Common myeloid progenitor, CD34-positive (primary cell): Measurements from ENCODE around the gene CNP.
"Not testable (repeated sequence)": the region's sequence is repeated elsewhere in the genome, so short reads cannot be mapped to it uniquely, and the experiment has no call there.

ENCODE experiments used
- CTCF ChIA-PET: fragments of 350-600 bp; sonication (Branson Sonifier 250); formaldehyde crosslinking; loops from one replicate; lab custom pipeline; 2021; ENCODE audit warnings: antibody characterized with exemption; lab: Charles Lee
- POLR2A ChIA-PET: fragments of 350-600 bp; sonication (Branson Sonifier 250); formaldehyde crosslinking; loops from one replicate; lab custom pipeline; 2021; ENCODE audit warnings: antibody characterized with exemption; lab: Charles Lee
- DNase-seq, 3 donors: peaks; one replicate each; pipeline versions ENCODE4 v3.0.0 to v3.0.0-alpha.2; 2013
- H3K27ac ChIP-seq, 2 experiments: 1 replicate in 1 of 2; 2 replicates in 1 of 2; pipeline ENCODE4 v1.7.0; 2013; ENCODE audit warnings: inconsistent platforms in 2 of 2, low read length in 2 of 2, mild to moderate bottlenecking in 2 of 2, low read depth in 1 of 2, moderate library complexity in 1 of 2; ENCODE audit not compliant: severe bottlenecking in 2 of 2, insufficient read depth in 1 of 2, poor library complexity in 1 of 2
- H3K27me3 ChIP-seq, 5 experiments: replicated peaks in 2 of 5; 1 replicate in 3 of 5; 2 replicates in 2 of 5; pipeline versions ENCODE4 v1.6.1 to v1.7.0; 2013; ENCODE audit warnings: low read length in 4 of 5, mild to moderate bottlenecking in 2 of 5, moderate library complexity in 2 of 5, inconsistent platforms in 1 of 5; ENCODE audit not compliant: insufficient read depth in 5 of 5, control insufficient read depth in 4 of 5
- H3K36me3 ChIP-seq, 4 experiments: 1 replicate in 2 of 4; 2 replicates in 2 of 4; pipeline versions ENCODE4 v1.6.1 to v1.7.0; 2013; ENCODE audit warnings: low read length in 3 of 4, control low read depth in 1 of 4, mild to moderate bottlenecking in 1 of 4; ENCODE audit not compliant: control insufficient read depth in 4 of 4, insufficient read depth in 4 of 4
- H3K4me1 ChIP-seq, 4 experiments: 1 replicate in 3 of 4; 2 replicates in 1 of 4; pipeline versions ENCODE4 v1.6.1 to v1.7.1; 2013; ENCODE audit warnings: low read length in 3 of 4, mild to moderate bottlenecking in 3 of 4, control low read depth in 1 of 4, inconsistent platforms in 1 of 4, moderate library complexity in 1 of 4; ENCODE audit not compliant: control insufficient read depth in 4 of 4, insufficient read depth in 4 of 4; ENCODE audit errors: control extremely low read depth in 1 of 4
- H3K4me3 ChIP-seq, 7 experiments: 1 replicate in 4 of 7; 2 replicates in 3 of 7; pipeline versions ENCODE4 v1.5.1 to v1.7.0; 2013; ENCODE audit warnings: mild to moderate bottlenecking in 7 of 7, low read length in 6 of 7, moderate library complexity in 6 of 7, inconsistent platforms in 2 of 7, low read depth in 2 of 7, control low read depth in 1 of 7; ENCODE audit not compliant: insufficient read depth in 4 of 7, control insufficient read depth in 1 of 7; ENCODE audit errors: extremely low read depth in 1 of 7
- H3K9me3 ChIP-seq, 5 experiments: 1 replicate in 4 of 5; 2 replicates in 1 of 5; pipeline versions ENCODE4 v1.6.1 to v1.7.1; 2013; ENCODE audit warnings: low read length in 4 of 5, mild to moderate bottlenecking in 2 of 5, inconsistent platforms in 1 of 5, low read depth in 1 of 5, moderate library complexity in 1 of 5; ENCODE audit not compliant: control insufficient read depth in 4 of 5, insufficient read depth in 2 of 5; ENCODE audit errors: control extremely low read depth in 1 of 5
- WGBS: methylation state at CpG from one replicate; pipeline ENCODE4 v1.1.5; 2013; ENCODE audit not compliant: insufficient coverage; 5-methylcytosine and 5-hydroxymethylcytosine counted together

Gene CNP

DNA sequence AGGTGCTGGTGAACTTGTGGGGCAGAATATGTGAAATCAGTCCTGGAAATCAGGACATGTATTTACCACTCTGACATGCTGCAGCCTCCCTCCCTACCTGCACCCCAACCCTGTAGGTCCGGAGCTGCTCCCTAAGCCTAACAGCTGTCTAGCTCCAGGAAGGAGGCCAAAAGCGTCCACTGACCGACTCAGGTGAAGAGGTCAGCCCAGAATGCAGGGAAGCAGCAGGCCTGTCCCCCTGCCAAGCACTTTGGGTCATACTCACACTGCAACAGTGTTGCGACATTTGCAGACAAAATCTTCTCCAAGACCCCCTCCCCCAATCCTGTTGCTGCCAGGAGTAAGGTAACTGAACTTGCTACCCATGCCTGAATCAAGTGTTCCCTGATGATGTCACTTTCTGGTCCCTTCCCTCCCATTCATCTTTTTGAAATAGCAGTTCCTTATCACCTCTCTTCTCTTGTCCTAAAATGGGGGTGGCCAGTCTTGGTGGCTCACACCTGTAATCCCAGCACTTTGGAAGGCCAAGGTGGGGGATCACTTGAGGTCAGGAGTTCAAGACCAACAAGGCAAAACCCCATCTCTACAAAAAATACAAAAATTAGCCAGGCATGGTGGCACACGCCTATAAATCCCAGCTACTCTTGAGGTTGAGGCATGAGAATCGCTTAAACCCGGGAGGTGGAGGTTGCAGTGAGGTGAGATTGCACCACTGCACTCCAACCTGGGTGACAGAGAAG is 46.6 kb upstream of the CNP start:
- 100% methylated on average over 4 of the region's 7 CpGs for WGBS
- ChIA-PET POLR2A (no interaction called here), CTCF (interaction anchor here (3.4 kb wide), 1 partner anchor 10 kb away, joined by 17 read pairs; the partner anchor contains the start of gene ODAD4)
- Histone ChIP-seq H3K4me1 (peaks cover 5 to 36% (median 21%) of the 10 kb centered on the region in 4 experiments), H3K9me3 (no peaks in the 10 kb centered on the region), H3K36me3 (peaks cover 0 to 13% (median 3%) of the 10 kb centered on the region in 4 experiments), H3K4me3 (peak overlapping the region in 2 of 7 experiments; percentile 95 to 99), H3K27ac (no peak overlapping the region), H3K27me3 (no peaks in the 10 kb centered on the region)
- DNase-seq, result no peak

- Histone ChIP-seq H3K4me3 (no peak overlapping the region), H3K27me3 (no peaks in the 10 kb centered on the region), H3K9me3 (no peaks in the 10 kb centered on the region), H3K4me1 (peaks cover 5 to 33% (median 21%) of the 10 kb centered on the region in 4 experiments), H3K27ac (no peak overlapping the region), H3K36me3 (peaks cover 0 to 10% (median 3%) of the 10 kb centered on the region in 4 experiments)
- CTCF ChIA-PET, result interaction anchor here (0.7 kb wide), 1 partner anchor 44 kb away, joined by 3 read pairs; no protein-coding TSS in a partner anchor
- POLR2A ChIA-PET, result no interaction called here
- no peak for DNase-seq
- 100% methylated on average over 4 of the region's 5 CpGs for WGBS
Measured at GRCh38 chr17:41920580-41920955, 46.0 kb upstream of the CNP start.

DNA sequence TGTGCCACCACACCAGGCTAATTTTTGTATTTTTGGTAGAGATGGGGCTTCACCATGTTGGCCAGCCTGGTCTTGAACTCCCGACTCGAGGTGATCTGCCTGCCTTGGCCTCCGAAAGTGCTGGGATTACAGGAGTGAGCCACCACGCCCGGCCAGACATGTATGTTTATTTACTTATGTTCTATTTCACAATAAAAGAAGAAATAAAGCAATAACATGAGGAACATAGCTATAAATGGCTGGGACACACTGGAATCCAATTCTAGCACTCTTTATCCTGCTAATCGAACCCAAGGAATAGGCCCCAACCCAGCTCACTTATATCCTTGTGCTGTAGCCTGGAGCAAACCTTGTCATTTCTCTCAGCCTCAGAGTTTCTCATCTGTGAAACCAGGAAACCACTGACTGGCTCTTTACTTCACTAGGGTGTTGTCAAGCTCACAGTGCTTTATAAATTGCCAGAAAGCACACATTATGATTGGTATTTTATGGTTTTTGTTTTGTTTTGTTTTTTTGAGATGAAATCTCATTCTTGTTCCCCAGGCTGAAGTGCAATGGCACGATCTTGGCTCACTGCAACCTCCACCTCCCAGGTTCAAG is 40.5 kb upstream of the CNP start:
- H3K9me3 ChIP-seq, result no peaks in the 10 kb centered on the region
- peaks cover 5 to 16% (median 9%) of the 10 kb centered on the region in 4 experiments for H3K4me1 ChIP-seq
- 92% methylated on average over 3 of the region's 7 CpGs for WGBS
- ChIA-PET CTCF (interaction anchor here (2.1 kb wide), 1 partner anchor 9 kb away, joined by 4 read pairs; no protein-coding TSS in a partner anchor), POLR2A (no interaction called here)
- no peak overlapping the region for H3K27ac ChIP-seq
- no peaks in the 10 kb centered on the region for H3K36me3 ChIP-seq
- H3K27me3 ChIP-seq, result no peaks in the 10 kb centered on the region
- no peak overlapping the region for H3K4me3 ChIP-seq
- no peak for DNase-seq

GRCh38 chr17:41928693-41929251 is 37.8 kb upstream of the CNP start:
- CTCF ChIA-PET, result interaction anchor here (0.6 to 3.0 kb wide), 5 partner anchors 11 to 35 kb away, joined by 3 to 17 read pairs (median 4); partner anchors contain the start of gene ACLY
- POLR2A ChIA-PET, result interaction anchor here (0.8 kb wide), 1 partner anchor 10 kb away, joined by 3 read pairs; the partner anchor contains the start of gene ACLY
- 73% methylated on average over 6 of the region's 6 CpGs for WGBS
- Histone ChIP-seq H3K27me3 (no peaks in the 10 kb centered on the region), H3K4me1 (peaks cover 5 to 36% (median 22%) of the 10 kb centered on the region in 4 experiments), H3K4me3 (no peak overlapping the region), H3K27ac (no peak overlapping the region), H3K36me3 (no peaks in the 10 kb centered on the region), H3K9me3 (no peaks in the 10 kb centered on the region)
- DNase-seq, result no peak

- Histone ChIP-seq H3K4me1 (peaks cover 5 to 37% (median 22%) of the 10 kb centered on the region in 4 experiments), H3K27ac (peak within 1 kb of the TSS; percentile 46 to 82), H3K4me3 (peak within 1 kb of the TSS; percentile 42 to 86 (median 69)), H3K36me3 (no peaks in the 10 kb centered on the region), H3K9me3 (no peaks in the 10 kb centered on the region), H3K27me3 (no peaks in the 10 kb centered on the region)
- ChIA-PET POLR2A (interaction anchor here (0.8 kb wide), 1 partner anchor 242 kb away, joined by 5 read pairs; the partner anchor contains the start of gene EIF1), CTCF (interaction anchor here (0.8 to 3.0 kb wide), 5 partner anchors 9 to 88 kb away, joined by 3 to 17 read pairs (median 4); partner anchors contain the start of gene ACLY)
- 1% methylated on average over 30 of the region's 43 CpGs for WGBS
- peak; percentile 98 to 99 (median 99) for DNase-seq
Measured at GRCh38 chr17:41930009-41930832, 36.4 kb upstream of the CNP start, which contains the start of gene ODAD4. TSS of gene ODAD4 (plus strand) at chr17:41930617. CDS start at chr17:41930724, 107 bp downstream.

GRCh38 chr17:41930833-41931156 is 35.8 kb upstream of the CNP start:
- H3K36me3 ChIP-seq, H3K9me3 ChIP-seq, H3K27me3 ChIP-seq, DNase-seq: not testable (repeated sequence)
- WGBS, result 86% methylated on average over 5 of the region's 18 CpGs
- Histone ChIP-seq H3K4me3 (peak overlapping the region in 6 of 7 experiments; percentile 66 to 86 (median 71)), H3K4me1 (peaks cover 5 to 37% (median 22%) of the 10 kb centered on the region in 4 experiments), H3K27ac (peak overlapping the region; percentile 46 to 82)
- ChIA-PET POLR2A (interaction anchor here (0.8 kb wide), 1 partner anchor 242 kb away, joined by 5 read pairs; the partner anchor contains the start of gene EIF1), CTCF (interaction anchor here (0.8 to 3.0 kb wide), 5 partner anchors 9 to 89 kb away, joined by 3 to 17 read pairs (median 4); partner anchors contain the start of gene ACLY)
